Esophagus (tissue), 2 donors: ENCODE results near the gene PTGER3. TPM values are rescaled to one million over a fixed set of nuclear protein-coding genes. Genes with fewer than 3 reads are reported as not detected.
"Not testable (repeated sequence)": the region's sequence is repeated elsewhere in the genome, so short reads cannot be mapped to it uniquely, and the experiment has no call there.

Experiments used
- H3K27ac ChIP-seq, 2 donors: one replicate each; pipeline ENCODE4 v1.5.1; 2013; ENCODE audit warnings: low read depth in 2 of 2, mild to moderate bottlenecking in 2 of 2, inconsistent platforms in 1 of 2, low read length in 1 of 2, moderate library complexity in 1 of 2
- H3K27me3 ChIP-seq, 2 donors: one replicate each; pipeline ENCODE4 v1.6.1; 2013; ENCODE audit warnings: low read length in 2 of 2, control low read depth in 1 of 2, mild to moderate bottlenecking in 1 of 2; ENCODE audit not compliant: insufficient read depth in 2 of 2, control insufficient read depth in 1 of 2
- H3K36me3 ChIP-seq, 2 donors: one replicate each; pipeline ENCODE4 v1.6.1; 2013; ENCODE audit warnings: low read length in 1 of 2; ENCODE audit not compliant: control insufficient read depth in 2 of 2, insufficient read depth in 2 of 2
- H3K4me1 ChIP-seq, 2 donors: one replicate each; pipeline ENCODE4 v1.6.1; 2013; ENCODE audit warnings: low read length in 1 of 2; ENCODE audit not compliant: control insufficient read depth in 2 of 2, insufficient read depth in 2 of 2
- H3K4me3 ChIP-seq, 2 donors: one replicate each; pipeline ENCODE4 v1.5.1; 2013; ENCODE audit warnings: low read length in 2 of 2, mild to moderate bottlenecking in 2 of 2, low read depth in 1 of 2, moderate library complexity in 1 of 2
- H3K9me3 ChIP-seq, 2 donors: one replicate each; pipeline ENCODE4 v1.6.1; 2013; ENCODE audit warnings: mild to moderate bottlenecking in 2 of 2, low read depth in 1 of 2, low read length in 1 of 2, moderate library complexity in 1 of 2; ENCODE audit not compliant: control insufficient read depth in 2 of 2, insufficient read depth in 1 of 2
- WGBS, 2 donors: extraction: QIAGEN DNeasy Blood & Tissue Kit; methylation state at CpG; one replicate each; pipeline ENCODE4 v1.1.7; 2013; 5-methylcytosine and 5-hydroxymethylcytosine counted together
- polyA plus RNA-seq, 2 donors: library from polyadenylated mRNA; stranded (reverse); fragments of 200-250 nt; gene quantifications; one replicate each; pipeline ENCODE4 v1.2.3, GENCODE V29; 2013
- donor health status: healthy with polysubstance abuse.
- donor health status: Bipolar disorder and iron deficiency.

The PTGER3 gene
- polyA plus RNA-seq, 2 donors = 0.29 to 1.1 TPM

DNA sequence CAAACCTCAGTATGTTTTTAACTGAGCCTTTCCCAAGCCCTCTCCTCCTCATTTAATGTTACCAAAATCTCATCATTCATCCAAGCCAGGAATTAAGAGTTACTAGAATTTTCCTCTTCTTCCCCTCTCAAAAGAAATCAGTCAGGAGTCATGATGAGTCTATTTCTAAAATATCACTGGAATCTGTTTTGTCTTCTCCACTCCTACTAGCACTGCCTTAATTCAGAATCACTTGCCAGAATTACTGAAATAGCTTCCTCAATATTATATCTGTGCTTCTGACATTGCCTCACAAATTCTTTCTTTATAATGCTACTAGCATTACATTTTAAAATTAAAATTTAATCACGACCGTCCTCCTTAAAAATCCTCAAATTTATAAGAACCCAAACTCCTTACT lies 106.1 kb downstream of the PTGER3 start:
- Histone ChIP-seq H3K27ac (no peak overlapping the region), H3K27me3 (no peaks in the 10 kb centered on the region), H3K36me3 (no peaks in the 10 kb centered on the region), H3K4me3 (no peak overlapping the region), H3K9me3 (no peaks in the 10 kb centered on the region), H3K4me1 (no peaks in the 10 kb centered on the region)
- 81 to 82% methylated on average over 2 of the region's 2 CpGs for WGBS, 2 donors

DNA sequence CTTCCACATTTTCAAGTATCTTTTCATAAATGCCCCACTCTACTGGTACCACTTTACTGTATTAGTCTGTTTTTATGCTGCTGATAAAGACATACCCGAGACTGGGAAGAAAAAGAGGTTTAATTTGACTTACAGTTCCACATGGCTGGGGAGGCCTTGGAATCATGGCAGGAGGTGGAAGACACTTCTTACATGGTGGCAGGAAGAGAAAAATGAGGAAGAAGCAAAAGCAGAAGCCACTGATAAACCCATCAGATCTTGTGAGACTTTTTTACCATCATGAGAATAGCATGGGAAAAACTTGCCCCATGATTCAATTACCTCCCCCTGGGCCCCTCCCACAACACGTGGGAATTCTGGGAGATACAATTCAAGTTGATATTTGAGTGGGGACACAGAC lies 107.2 kb downstream of the PTGER3 start:
- not testable (repeated sequence) for H3K4me1 ChIP-seq, H3K36me3 ChIP-seq, H3K4me3 ChIP-seq, H3K9me3 ChIP-seq, H3K27me3 ChIP-seq, H3K27ac ChIP-seq
- 56 to 57% methylated on average over 2 of the region's 2 CpGs for WGBS, 2 donors

DNA sequence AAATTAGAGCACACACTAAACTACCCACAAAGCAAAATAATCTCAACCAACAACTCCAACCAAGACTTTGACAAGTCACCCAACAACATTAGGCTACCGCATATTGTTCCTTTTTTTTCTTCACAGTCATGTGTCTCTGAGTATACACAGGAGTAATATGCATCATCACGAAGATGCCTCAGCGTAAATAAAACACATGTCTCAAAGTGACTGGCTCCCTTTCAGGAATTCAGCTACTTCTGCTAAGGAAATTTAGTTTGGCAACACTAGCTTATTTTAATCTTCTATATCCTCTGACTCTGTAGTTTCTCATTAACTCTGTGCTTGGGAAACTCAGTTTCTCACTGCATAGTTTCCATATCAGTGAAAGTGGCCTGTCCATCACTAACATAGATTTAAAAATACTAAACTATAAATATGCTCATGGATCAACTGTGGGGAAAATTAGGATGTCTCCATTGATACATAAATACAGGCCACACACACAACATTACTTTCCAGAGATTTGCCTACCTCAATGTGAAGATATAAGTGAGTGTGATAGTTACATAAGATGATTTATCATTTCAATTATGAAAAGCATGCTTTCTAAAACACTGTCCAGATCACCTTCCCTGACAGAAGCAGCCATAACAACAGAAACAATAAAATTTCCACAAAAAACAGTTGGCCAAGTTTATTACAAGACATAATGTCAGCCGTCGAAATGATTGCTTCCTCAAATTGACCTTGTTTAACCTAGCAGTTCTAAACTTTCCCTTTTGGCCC lies 113.2 kb downstream of the PTGER3 start:
- Histone ChIP-seq H3K27me3 (no peaks in the 10 kb centered on the region), H3K4me3 (no peak overlapping the region), H3K4me1 (no peaks in the 10 kb centered on the region), H3K36me3 (no peaks in the 10 kb centered on the region), H3K27ac (no peak overlapping the region), H3K9me3 (no peaks in the 10 kb centered on the region)
- 72 to 78% methylated on average over 5 of the region's 5 CpGs for WGBS, 2 donors

DNA sequence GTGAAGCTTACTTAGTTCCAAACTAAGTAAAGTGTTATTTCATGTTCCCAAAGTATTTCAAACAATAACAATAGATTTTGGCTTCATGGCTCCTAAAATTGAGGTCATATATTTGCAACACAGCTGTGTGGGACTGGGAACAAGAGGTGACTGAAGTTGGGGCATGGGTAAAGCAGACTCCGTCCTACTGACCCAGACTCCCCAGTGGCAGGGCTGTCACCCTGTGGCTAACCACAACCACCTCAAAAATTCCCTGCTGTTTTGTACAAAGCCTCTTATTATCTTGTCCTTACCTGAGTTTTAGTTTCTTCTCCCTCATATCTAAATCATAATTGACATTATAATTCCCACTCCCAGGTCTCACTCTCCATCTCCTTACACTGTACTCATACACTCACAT lies 117.6 kb downstream of the PTGER3 start:
- H3K9me3 ChIP-seq = no peaks in the 10 kb centered on the region
- no peak overlapping the region for H3K27ac ChIP-seq
- H3K36me3 ChIP-seq = no peaks in the 10 kb centered on the region
- no peak overlapping the region for H3K4me3 ChIP-seq
- WGBS, 2 donors = 56 to 71% methylated on average over 1 of the region's 1 CpG
- no peaks in the 10 kb centered on the region for H3K4me1 ChIP-seq
- no peaks in the 10 kb centered on the region for H3K27me3 ChIP-seq

DNA sequence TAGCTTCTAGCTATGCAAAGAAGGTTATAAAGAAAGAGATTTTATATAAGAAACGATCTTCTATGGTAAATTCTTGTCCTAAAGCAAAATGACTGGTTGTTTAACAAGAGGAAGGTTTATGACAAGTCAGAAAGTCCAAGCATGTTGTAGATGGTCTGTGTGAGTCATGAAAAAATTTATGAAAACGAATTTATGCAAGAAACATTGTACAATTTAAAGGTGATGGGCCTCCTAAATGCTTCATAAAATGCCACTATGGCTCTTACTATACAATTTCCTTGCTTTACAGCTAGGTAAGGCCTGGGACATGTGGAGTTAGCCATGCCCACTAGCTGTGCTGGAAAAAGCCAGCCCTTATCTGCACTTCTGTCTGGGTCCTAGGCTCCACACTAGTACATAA lies 125.4 kb downstream of the PTGER3 start:
- no peaks in the 10 kb centered on the region for H3K36me3 ChIP-seq
- H3K4me1 ChIP-seq = no peaks in the 10 kb centered on the region
- no peaks in the 10 kb centered on the region for H3K27me3 ChIP-seq
- H3K27ac ChIP-seq = no peak overlapping the region
- no peak overlapping the region for H3K4me3 ChIP-seq
- H3K9me3 ChIP-seq = peaks cover 0 to 2% of the 10 kb centered on the region in 2 donors
- WGBS, 2 donors = 42% methylated on average over 2 of the region's 2 CpGs

Other genes with a start within 250 kb of the PTGER3 start
- gene ZRANB2, start 33.2 kb upstream of the PTGER3 start, polyA plus RNA-seq = 10 to 100 TPM; 26.6 to 29.5 TPM